Fibroblast of skin of abdomen (primary cell): ENCODE results near the gene CCDC142.
"Not testable (repeated sequence)": the region's sequence is repeated elsewhere in the genome, so short reads cannot be mapped to it uniquely, and the experiment has no call there.

ENCODE experiments used
- DNase-seq: peaks from one replicate; pipeline ENCODE4 v3.0.0-alpha.2; 2013

CCDC142 gene

DNA sequence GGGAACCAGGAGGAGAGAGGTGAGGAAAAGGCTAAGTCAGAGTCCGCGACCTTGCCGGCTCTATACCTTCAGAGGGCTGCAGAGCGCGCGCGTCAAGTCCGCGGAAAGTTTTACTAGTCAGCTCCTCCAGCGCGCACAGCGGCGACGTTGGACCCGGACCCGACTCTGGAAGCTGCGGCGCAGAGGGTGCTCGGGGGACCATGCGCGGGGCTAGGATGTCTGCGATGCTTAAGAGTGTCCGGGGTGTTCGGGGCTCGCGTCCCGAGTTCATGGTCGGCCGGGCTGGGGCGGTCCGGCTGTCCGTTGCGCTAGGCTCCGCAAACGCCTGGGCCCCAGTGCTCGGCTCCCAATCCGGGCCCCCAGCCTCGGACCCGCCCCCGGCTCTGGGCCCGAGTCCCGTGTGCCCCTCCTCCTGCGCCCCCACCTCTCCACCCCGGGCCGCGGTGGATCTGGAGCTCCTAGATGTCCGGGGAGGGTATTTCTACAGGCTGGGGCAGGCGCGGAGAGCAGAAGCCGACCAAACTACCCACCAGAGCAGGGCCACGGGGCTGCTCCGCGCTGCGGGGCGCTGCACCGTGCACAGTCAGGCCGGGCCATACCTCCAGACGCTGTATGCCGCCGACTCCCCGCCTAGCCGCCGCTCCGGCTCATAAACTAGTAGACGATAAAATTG lies 16.6 kb upstream of the CCDC142 start, which contains the start of gene LBX2:
LBX2 (minus strand) TSS at position 337 of the 673 bp plus-strand sequence; CDS start at position 271, 66 bp downstream.
- no peak for DNase-seq

DNA sequence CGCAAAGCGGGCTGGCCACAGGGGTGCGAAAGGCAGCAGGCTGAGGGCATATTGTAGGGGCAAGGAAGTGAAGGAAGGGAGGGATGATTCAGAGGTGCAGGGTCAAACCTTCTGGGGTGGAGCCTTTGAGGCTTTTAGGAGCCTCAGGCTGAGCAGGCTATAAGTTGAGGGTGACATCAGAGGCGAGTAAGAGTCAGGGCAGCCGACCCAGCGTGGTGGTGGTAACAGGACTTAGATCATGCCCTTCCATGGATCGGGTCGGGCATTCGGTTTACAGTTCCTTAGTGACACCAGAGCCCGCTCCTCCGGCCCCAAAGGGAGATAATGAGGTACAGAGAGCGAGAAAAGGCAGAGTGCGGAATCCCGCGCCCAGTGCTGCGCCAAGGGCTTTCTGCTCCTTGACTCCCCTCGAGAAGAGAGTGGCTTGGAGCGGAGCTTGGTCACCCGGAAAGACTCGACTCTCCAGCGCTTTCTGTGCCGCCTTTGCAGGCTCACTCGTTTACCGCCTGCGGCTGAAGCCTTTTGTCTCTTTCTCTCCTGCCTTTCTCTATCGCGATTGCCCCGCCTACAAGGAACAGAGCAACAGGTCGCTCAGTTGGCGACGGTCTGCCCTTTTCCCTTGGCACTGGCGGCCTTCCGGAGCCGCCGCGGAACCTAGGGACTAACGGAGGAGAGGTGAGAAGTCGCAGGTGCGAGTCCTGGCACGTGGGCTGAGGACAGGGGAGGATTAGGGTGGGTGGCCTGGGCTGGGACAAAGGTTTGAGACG lies 15.9 kb upstream of the CCDC142 start:
- DNase-seq: no peak

DNA sequence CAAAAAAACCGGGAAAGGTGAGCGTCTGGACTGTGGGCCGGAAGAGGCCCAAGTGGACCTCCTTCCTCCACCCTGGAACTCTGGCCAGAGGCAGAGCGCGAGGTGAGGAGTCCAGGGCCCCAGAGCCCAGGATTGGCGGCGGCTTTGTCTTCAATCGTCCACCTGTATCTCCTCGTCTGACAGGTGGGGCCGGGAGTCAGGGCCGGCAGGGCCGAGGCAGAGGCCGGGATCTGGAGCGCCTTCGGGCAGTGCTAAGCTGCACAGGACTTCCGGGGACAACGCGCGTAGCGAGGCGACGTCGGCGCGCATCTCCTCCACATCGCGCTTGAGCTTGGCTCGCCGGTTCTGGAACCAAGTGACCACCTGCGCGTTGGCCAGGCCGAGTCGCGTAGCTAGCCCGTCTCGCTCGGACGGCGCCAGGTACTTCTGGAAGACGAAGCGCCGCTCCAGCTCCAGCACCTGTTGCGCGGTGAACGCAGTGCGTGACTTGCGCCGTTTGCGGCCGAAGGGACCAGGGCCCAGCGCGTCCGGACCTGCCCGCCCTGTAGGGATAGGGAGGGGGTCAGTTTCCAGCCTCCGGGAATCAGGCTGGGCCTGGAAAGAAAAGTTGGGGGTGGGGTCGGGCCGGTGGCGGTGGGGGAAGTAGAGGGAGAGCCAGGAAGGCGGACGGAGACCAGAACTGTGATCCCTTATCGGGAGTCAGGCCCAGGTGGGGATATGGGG lies 15.1 kb upstream of the CCDC142 start:
- no peak for DNase-seq

DNA sequence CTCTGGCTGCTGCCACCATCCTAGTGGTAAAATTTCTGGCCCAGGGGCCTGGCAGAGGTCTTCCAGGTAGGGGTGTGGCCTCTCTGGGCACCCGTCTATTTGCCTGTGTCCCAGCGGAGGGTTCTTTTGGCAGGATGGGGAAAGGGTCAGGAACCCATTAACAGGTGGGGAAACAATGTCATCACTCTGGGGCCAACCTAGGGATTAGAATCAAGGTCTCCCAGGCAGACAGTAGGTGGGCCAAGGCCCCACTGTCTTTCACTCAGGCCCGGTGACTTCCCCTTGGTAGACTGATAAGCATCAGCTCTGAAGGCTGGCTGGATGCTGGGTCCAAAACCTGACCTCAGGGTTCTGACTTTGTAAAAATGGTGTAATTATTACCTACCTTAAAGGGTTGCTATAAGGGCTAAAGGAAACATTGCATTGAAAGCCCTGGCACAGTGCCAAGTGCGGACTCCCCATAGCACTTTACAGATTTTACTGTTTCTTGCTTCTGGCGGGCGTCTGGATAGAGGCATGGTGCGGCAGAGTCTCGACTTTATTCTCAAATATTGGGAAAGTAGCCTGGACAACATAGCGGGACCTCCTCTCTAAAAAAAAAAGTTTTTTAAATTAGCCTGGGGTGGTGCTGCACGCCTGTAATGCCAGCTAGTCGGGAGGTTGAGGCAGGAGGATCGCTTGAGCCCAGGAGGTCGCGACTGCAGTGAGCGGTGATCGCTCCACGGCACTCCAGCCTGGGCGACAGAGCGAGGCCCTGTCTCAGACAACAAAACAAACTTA lies 14.4 kb upstream of the CCDC142 start:
- DNase-seq: no peak

DNA sequence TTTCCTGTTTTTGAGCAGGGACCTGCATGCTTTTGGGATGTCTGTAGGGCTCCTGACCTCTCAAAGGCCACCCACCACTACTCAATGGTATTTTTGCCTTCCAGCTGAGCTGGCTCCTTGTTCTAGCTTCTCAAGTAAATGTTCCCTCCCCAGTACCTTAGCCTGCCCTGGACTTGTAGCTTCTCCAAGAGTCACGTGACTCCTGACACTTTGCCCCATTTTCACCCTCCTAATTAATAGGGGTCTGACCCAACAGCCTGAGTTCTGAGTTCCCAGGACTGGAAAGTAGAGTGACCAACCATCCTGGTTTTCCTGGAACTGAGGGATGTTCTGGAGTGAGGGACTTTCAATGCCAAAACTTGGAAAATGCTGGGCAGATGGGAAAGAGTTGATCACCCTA lies 12.6 kb upstream of the CCDC142 start:
- no peak for DNase-seq

DNA sequence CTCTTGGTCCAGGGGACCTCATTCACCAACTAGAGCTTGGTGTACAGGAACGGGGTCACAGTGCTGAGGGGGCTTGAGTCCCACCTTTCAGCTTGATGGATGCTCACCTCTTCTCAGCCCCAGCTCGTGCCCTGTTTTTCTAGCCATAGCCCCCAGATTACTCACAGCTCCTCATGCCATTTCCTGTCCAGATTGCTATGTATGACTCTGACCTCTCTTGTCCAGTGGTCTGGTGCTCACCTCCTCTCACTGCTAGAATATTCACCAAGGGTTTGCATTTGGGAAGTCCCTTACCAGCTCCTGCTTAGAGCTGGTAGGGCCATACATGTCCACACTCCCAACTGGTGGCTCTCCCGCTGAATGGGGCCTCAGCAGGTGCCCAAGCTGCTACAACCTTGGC lies 10.7 kb upstream of the CCDC142 start:
- no peak for DNase-seq

DNA sequence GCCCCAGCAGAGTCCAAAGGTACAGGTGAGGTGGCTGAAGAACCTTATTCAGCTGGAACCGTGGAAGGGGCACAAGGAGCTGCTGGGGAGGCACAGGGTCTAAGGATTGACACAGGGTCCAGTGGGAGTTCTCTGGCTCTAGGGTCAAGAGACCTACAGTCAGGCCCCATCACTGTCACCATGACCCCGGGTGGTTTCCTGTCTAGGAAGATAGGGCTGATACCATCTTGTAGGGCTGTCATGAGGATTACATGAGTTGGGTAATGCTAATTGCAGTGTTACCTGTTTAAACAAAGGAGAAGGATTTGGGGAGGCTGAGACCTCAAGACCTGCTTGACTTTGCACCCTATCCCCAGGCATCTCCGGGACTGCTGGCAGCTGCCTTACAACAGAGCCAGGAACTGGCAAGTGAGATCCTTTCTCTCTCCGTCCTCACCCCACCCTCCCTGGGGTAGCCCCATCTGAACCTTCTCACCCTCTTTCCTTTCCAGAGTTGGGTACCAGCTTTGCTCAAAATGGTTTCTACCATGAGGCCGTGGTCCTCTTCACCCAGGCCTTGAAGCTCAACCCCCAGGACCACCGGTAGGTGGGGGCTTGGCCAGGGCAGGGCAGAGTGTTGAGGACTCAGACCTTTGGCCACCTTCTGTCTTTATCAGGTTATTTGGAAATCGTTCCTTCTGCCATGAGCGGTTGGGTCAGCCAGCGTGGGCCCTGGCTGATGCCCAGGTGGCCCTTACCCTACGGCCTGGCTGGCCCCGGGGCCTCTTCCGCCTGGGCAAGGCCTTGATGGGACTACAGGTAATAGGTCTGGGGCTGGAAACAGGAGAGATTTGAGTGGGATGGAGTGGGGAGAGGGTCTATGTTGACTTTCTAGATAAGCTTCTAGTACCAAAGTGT lies 9.1 kb upstream of the CCDC142 start:
- no peak for DNase-seq

DNA sequence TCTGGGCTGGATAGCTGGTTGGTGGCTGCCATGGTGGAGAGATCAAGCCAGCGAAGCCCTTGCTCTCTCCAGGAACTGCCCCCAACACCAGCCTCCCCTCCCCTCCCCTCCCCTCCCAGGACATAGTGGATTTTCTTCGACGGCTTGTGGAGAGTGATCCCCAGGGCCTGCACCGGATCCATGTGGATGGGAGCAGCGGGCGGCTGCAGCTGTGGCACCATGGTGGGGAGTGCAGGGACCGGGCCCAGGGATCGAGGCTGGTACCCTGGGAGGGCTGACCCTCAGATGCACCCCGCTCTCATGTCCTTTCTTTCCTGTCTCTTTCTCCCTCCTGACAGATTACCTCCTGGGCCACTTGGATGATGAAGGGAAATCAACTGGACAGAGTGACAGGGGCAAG lies 7.1 kb upstream of the CCDC142 start:
- no peak for DNase-seq

DNA sequence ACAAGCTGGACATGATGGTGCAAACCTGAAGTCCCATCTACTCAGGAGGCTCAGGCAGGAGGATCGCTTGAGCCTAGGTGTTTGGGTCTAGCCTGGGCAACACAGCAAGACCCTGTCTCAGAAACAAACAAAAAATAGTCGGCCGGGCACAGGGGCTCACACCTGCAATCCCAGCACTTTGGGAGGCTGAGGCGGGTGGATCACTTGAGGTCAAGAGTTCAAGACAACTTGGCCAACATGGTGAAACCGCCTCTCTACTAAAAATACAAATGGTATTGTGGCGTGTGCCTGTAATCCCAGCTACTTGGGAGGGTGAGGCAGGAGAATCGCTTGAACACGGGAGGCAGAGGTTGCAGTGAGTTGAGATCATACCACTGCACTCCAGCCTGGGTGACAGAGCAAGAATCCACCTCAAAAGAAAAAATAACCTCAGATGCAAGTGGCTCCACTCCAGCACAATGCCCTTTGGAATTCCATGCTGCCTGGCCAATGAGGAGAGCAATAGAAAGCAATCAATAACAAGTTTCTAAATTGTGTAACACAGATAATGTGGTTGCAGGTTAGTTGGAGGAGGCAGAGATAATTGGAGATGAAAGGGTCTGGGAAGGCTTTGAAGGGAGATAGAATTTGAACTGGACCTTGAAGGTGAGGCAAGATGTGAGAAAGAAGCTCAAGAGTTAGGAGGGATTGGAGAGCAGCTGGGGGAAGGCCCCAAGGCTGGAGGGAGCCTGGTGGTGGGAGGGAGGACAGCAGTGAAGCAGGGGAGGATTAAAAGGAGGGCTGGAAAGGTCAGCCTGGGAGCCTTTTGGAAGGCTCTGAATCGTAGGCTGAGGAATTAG lies 6.1 kb upstream of the CCDC142 start:
- DNase-seq: no peak

DNA sequence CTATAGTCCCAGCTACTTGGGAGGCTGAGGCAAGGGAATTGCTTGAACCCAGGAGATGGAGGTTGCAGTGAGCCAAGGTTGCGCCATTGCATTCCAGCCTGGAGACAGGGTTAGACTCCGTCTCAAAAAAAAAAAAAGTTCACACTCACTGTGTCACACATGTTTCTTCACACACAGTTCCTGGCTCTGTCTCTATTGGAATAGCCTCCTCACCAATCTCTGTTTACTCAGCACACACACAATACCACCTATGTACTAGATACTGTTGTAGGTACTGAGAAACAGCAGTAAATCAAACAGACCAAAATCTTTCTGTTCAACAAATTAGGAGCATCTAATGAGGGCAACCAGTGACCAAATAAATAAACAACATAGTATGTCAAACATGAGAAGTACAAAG lies 3.3 kb upstream of the CCDC142 start:
- DNase-seq: no peak

DNA sequence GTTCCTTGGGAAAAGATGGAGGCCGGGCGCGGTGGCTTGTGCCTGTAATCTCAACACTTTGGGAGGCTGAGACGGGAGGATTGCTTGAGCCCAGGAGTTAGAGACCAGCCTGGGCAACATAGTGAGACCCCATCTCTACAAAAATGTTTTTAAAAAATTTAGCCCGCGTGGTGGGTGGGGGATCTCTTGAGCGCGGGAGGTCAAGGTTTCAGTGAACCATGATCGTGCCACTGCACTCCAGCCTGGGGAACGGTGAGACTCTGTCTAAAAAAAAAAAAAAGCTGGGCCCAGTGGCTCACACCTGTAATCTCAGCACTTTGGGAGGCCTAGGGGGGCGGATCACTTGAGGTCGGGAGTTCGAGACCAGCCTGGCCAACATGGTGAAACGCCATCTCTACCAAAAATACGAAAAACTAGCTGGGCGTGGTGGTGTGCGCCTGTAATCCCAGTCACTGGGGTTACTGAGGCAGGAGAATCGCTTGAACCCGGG lies 922 bp upstream of the CCDC142 start:
- not testable (repeated sequence) for DNase-seq

DNA sequence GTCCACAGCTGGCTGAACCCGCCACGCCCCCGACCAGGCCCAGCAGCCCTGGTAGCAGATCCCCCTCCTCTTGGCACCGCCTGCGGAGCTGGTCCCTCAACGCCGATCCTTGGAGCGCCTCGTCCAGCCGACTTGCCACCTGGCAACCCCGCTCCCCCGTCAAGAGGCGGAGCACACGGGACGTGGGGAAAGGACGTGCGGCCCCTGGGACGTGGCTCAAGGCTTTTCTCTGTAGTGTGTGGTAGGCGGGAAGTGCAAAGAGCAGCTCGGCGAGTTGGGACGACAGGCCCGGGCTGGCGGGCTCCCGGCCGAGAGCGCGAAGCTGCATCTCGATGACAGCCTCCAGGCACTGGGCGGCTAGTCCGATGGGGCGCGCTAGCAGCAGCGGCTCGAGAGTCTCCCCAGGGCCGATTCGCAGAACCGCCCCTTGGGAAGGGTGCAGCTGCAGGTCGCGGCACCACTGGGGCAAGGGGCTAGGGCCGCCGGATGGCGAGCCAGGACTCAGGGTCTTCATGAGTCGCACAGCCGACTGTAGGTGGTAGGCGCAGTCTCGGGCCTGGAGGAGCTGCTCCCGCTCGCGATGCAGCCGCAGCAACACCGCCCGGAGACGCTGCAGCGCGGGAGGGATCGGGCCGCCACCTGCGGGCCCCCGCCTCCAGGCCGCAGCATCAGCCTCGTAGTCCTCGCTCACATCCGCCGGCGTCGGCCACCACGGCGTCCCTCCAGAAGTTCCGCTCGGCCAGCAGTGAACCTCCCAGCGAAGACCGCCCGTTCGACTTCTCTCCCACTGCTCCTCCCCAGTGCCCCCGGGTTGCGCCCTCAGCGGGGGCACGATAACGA lies 617 bp downstream of the CCDC142 start:
- DNase-seq: no peak

DNA sequence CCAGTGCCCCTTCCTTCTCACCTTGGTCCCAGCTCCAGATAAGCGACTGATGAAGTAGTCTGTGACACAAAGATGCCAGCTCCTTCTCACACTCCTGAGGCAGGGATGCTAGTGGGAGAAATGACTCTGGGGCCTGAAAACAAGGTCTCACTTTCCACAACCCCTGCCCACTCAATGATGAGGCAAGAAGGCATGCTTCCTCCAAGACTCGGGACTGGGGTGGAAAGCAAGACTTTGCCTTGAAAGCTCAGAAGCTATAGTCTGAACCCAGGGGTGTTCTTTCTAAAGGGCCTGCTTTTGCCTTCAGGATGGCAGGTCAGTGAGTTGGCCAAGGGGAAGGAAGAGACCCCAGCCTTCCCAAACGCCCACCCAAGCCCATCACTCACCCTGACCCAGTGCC lies 1.4 kb downstream of the CCDC142 start:
- DNase-seq: no peak

DNA sequence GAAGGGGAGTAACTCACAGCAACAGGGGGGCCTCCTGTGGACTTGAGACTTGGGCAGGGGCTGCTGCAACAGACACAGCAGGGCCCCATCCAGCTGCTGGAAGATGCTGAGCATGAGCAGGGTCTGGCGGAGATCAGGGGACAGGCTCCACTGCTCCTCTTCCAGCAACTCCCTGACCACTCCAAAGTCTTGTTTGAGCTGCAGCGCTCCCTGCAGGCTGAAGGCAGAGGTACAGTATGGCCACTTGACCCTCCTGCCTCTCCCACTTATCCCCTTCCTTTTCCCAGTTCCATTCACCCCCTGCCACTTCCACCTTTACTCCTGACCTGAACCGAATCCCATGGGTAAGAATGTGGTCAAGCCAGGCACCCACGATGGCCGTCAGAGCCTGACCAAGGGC lies 7.9 kb downstream of the CCDC142 start:
- no peak for DNase-seq

DNA sequence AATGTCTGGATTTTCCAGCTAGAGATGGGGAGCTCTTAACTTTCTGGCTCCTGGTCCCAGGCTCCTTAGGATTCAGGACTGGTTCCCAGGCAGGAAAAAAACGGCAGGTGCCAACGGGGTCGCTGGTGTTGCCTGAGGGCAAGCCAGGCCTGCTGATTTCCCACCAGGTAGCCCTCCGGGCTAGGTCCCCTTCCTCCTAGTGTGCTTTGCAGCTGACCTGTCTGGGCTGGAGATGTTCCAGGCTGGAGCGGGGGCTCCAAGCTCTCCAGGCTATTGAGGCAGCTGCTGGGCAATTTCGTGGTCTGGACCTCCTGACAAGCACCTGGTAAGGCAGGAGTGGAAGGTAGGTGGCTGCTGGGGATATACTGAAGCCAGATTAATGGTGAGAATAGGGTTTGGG lies 8.3 kb downstream of the CCDC142 start:
- DNase-seq: no peak

DNA sequence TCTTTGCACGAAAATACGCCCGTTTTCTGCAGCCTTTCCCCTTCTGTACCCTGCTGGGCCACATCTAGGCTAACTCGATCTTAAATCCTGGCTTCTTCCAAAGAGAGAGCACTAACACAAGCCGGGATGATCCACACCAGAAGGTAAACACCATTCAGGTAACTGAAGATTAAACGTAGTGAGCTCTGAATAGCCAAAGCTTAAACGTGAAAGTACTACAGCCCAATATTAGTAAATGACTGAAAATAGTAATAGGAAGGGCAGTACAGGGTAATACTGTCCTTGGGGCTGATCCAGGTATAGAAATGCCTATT lies 9.9 kb downstream of the CCDC142 start:
- DNase-seq: no peak

DNA sequence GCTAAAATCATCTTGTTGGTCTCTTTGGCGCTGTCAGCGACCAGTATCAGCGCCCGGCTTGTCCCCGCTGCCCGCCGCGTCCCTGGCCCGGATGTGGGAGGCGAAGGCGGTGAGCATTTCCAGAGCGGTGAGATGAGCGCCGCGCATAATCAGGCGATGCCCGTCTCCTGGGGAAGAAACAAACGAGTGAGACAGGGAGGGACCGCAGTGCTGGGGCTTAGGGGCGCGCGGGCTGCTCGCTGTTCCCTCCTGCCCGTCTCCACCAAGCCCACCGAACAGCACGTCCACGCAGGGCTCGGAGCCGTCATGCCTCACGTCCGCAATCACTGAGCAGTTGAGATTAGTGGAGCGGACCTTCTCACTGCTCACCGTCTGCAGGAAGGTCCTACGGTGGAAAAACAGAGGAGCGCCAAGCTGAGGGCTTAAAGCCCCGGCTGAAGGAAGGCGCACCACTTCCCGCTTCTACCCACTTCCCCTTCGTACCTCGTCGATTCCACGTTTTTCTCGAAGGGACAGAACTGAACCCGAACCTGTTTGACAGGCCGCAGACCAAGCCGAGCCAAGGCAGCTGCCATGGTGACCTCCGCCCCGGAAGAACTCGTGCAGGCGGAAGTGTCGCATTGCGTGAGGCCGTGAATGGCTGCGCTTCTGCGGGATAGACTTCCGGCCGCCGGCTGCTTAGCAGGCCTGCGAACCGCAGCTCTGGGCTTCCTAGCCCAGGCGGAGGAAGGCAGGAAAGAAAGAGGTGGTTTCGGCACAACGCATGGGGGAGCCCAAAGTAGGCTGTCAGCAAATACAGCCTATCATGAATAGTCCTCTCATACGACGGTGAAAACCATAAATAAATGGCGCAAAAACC lies 10.5 kb downstream of the CCDC142 start, which contains the start of gene MRPL53:
MRPL53 (minus strand) TSS at position 595 of the 859 bp plus-strand sequence; CDS start at position 575, 20 bp downstream.
- peak; percentile 95 for DNase-seq

DNA sequence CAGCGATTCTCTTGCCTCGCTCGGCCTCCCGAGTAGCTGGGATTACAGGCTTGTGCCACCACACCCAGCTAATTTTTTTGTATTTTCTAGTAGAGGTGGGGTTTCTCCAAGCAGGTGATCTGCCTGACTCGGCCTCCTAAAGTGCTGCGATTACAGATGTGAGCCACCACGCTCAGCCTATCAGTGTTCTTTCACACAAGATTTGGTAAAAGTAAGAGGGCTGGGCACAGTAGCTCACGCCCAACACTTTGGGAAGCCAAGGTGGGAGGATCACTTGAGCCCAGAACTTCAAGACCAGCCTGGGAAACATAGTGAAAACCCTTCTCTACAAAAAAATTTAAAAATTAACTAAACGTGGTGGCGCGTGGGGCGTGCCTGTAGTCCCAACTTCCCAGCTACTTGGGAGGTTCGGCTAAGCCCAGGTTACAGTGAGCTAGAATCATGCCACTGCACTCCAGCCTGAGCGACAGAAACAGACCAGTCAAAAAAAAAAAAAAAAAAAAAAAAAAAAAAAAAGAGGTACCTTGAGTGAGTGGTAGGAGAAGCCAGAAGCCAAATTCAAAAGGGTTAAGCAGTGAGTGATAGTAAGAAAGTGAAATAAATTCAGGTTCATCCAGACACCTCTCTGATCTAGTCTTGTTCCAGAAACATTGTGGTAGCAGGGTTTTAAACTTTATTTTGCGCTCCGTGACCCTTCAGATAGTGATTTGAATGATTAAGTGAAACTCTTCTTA lies 11.3 kb downstream of the CCDC142 start:
- DNase-seq: no peak
